Neural progenitor cell (in vitro differentiated cells): ENCODE results near the gene PLA2G4D. TPM values are rescaled to one million over a fixed set of nuclear protein-coding genes. Genes with fewer than 3 reads are reported as not detected.

ENCODE experiments used
- DNase-seq: peaks from one replicate; pipeline ENCODE4 v3.0.0-alpha.2; 2016; ENCODE audit warnings: low spot score
- H2AFZ ChIP-seq: fragments of 200-600 bp; sonication (generic); replicated peaks from 2 replicates; pipeline ENCODE4 v1.6.1; 2016; ENCODE audit warnings: antibody characterized with exemption
- H3F3A ChIP-seq: fragments of 200-600 bp; sonication (generic); 2 replicates; pipeline ENCODE4 v1.6.1; 2016; ENCODE audit warnings: antibody characterized with exemption, low read depth
- H3K27ac ChIP-seq: fragments of 200-600 bp; sonication (generic); 2 replicates; pipeline ENCODE4 v1.5.1; 2016; ENCODE audit warnings: mild to moderate bottlenecking
- H3K27me3 ChIP-seq: fragments of 200-600 bp; sonication (generic); 2 replicates; pipeline ENCODE4 v1.6.1; 2016; ENCODE audit warnings: mild to moderate bottlenecking, moderate library complexity
- H3K36me3 ChIP-seq: fragments of 200-600 bp; sonication (generic); 2 replicates; pipeline ENCODE4 v1.5.1; 2016
- H3K4me1 ChIP-seq: fragments of 200-600 bp; sonication (generic); 2 replicates; pipeline ENCODE4 v1.6.1; 2016; ENCODE audit warnings: mixed run types
- H3K4me2 ChIP-seq: fragments of 200-600 bp; sonication (generic); 2 replicates; pipeline ENCODE4 v1.6.1; 2016
- H3K4me3 ChIP-seq: fragments of 200-600 bp; sonication (generic); 2 replicates; pipeline ENCODE4 v1.5.1; 2016
- H3K79me2 ChIP-seq: fragments of 200-600 bp; sonication (generic); 2 replicates; pipeline ENCODE4 v1.6.1; 2016; ENCODE audit warnings: low read depth
- H3K9ac ChIP-seq: fragments of 200-600 bp; sonication (generic); 2 replicates; pipeline ENCODE4 v1.6.1; 2016
- H3K9me3 ChIP-seq: fragments of 200-600 bp; sonication (generic); 2 replicates; pipeline ENCODE4 v1.5.1; 2016; ENCODE audit warnings: low read depth
- H4K20me1 ChIP-seq: fragments of 200-600 bp; sonication (generic); 2 replicates; pipeline ENCODE4 v1.6.1; 2016; ENCODE audit warnings: low read depth
- H3K27ac Mint-ChIP-seq: 3 replicates; pipeline ENCODE4 v1.8.0; 2021; ENCODE audit warnings: mixed read lengths
- H3K27me3 Mint-ChIP-seq: 2 replicates; pipeline ENCODE4 v1.8.0; 2022; ENCODE audit warnings: low read depth, mild to moderate bottlenecking, inconsistent platforms, moderate library complexity, mixed read lengths; ENCODE audit not compliant: insufficient read depth
- H3K36me3 Mint-ChIP-seq: 3 replicates; pipeline ENCODE4 v1.8.0; 2021; ENCODE audit warnings: mixed read lengths
- H3K4me1 Mint-ChIP-seq: 3 replicates; pipeline ENCODE4 v1.8.0; 2021; ENCODE audit warnings: mixed read lengths
- H3K4me3 Mint-ChIP-seq: 3 replicates; pipeline ENCODE4 v1.8.0; 2021; ENCODE audit warnings: mild to moderate bottlenecking, moderate library complexity, mixed read lengths
- H3K9me3 Mint-ChIP-seq: 3 replicates; pipeline ENCODE4 v1.8.0; 2020; ENCODE audit warnings: mixed read lengths
- EZH2 ChIP-seq: fragments of 200-600 bp; sonication (generic); IDR thresholded peaks from 2 replicates; pipeline ENCODE4 v1.6.1; 2017; ENCODE audit warnings: antibody characterized with exemption, mild to moderate bottlenecking, moderate library complexity
- EZH2phosphoT487 ChIP-seq: fragments of 200-600 bp; sonication (generic); IDR thresholded peaks from 2 replicates; pipeline ENCODE4 v1.6.1; 2017; ENCODE audit warnings: antibody characterized with exemption
- total RNA-seq: library from RNA; depleted of rRNA; stranded (reverse); fragments of >200 nt; gene quantifications from 2 replicates; pipeline ENCODE4 v1.2.3, GENCODE V29; 2015; ENCODE audit warnings: low replicate concordance
- TF ChIP-seq, protein P1 (sequence below): fragments of 200-600 bp; sonication (generic); IDR thresholded peaks from 2 replicates; pipeline ENCODE4 v1.5.1; 2017; ENCODE audit warnings: antibody characterized with exemption, mild to moderate bottlenecking

The PLA2G4D gene
- total RNA-seq, 1 donor from 2014 or later: not detected

- no peak for DNase-seq
- H3K9ac ChIP-seq: no peak overlapping the region
- H3K79me2 ChIP-seq: no peaks in the 10 kb centered on the region
- no peaks in the 10 kb centered on the region for H3K9me3 ChIP-seq
- no peak overlapping the region for H3K4me3 ChIP-seq
- H4K20me1 ChIP-seq: no peaks in the 10 kb centered on the region
- H3K27ac Mint-ChIP-seq: no peak overlapping the region
- TF ChIP-seq EZH2: no peak
- TF ChIP-seq, protein P1, sequence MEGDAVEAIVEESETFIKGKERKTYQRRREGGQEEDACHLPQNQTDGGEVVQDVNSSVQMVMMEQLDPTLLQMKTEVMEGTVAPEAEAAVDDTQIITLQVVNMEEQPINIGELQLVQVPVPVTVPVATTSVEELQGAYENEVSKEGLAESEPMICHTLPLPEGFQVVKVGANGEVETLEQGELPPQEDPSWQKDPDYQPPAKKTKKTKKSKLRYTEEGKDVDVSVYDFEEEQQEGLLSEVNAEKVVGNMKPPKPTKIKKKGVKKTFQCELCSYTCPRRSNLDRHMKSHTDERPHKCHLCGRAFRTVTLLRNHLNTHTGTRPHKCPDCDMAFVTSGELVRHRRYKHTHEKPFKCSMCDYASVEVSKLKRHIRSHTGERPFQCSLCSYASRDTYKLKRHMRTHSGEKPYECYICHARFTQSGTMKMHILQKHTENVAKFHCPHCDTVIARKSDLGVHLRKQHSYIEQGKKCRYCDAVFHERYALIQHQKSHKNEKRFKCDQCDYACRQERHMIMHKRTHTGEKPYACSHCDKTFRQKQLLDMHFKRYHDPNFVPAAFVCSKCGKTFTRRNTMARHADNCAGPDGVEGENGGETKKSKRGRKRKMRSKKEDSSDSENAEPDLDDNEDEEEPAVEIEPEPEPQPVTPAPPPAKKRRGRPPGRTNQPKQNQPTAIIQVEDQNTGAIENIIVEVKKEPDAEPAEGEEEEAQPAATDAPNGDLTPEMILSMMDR: no peak
- TF ChIP-seq EZH2phosphoT487: no peak
- H3K9me3 Mint-ChIP-seq: no peaks in the 10 kb centered on the region
- H3K36me3 ChIP-seq: no peaks in the 10 kb centered on the region
- H3F3A ChIP-seq: no peaks in the 10 kb centered on the region
- H2AFZ ChIP-seq: no peak overlapping the region
- no peak overlapping the region for H3K4me2 ChIP-seq
- no peak overlapping the region for H3K27ac ChIP-seq
- peaks cover 11% of the 10 kb centered on the region for H3K4me1 ChIP-seq
- H3K36me3 Mint-ChIP-seq: no peaks in the 10 kb centered on the region
- peaks cover 13% of the 10 kb centered on the region for H3K27me3 Mint-ChIP-seq
- H3K27me3 ChIP-seq: no peaks in the 10 kb centered on the region
- peaks cover 32% of the 10 kb centered on the region for H3K4me1 Mint-ChIP-seq
- H3K4me3 Mint-ChIP-seq: no peak overlapping the region
These were observed 6.9 kb downstream of the PLA2G4D start for GRCh38 chr15:42087460-42087859.

- H3K79me2 ChIP-seq: no peaks in the 10 kb centered on the region
- no peak for DNase-seq
- no peaks in the 10 kb centered on the region for H3K36me3 ChIP-seq
- no peaks in the 10 kb centered on the region for H3K27me3 ChIP-seq
- H3K9me3 Mint-ChIP-seq: no peaks in the 10 kb centered on the region
- H3K4me1 Mint-ChIP-seq: peaks cover 17% of the 10 kb centered on the region
- no peak overlapping the region for H3K27ac ChIP-seq
- TF ChIP-seq EZH2 (no peak), EZH2phosphoT487 (no peak)
- TF ChIP-seq, protein P1: no peak
- H3K4me3 Mint-ChIP-seq: no peak overlapping the region
- H2AFZ ChIP-seq: no peak overlapping the region
- H3F3A ChIP-seq: no peaks in the 10 kb centered on the region
- H3K4me3 ChIP-seq: no peak overlapping the region
- peaks cover 9% of the 10 kb centered on the region for H3K4me1 ChIP-seq
- H3K9me3 ChIP-seq: no peaks in the 10 kb centered on the region
- no peaks in the 10 kb centered on the region for H3K36me3 Mint-ChIP-seq
- H3K27ac Mint-ChIP-seq: no peak overlapping the region
- H4K20me1 ChIP-seq: no peaks in the 10 kb centered on the region
- peaks cover 13% of the 10 kb centered on the region for H3K27me3 Mint-ChIP-seq
- no peak overlapping the region for H3K9ac ChIP-seq
- no peak overlapping the region for H3K4me2 ChIP-seq
These were observed 8.6 kb downstream of the PLA2G4D start for GRCh38 chr15:42085721-42086120.

DNA sequence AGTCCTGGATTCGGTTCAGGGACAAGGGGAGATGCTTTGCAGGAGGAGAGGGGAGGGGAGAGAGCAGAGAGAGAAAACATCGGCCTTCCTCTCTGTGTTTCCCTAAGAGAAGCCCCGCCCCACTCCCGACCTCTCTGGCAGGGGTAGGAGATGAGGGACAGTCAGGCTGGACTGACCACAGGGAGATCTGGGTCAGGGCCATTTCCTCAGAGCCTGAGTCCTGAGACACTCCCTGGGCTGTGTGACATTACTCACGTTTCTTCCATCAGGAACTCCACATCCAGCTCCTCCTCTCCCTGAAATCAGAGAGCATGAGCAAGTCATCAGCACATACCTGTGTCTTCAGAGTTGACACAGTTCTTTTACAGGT lies 9.1 kb downstream of the PLA2G4D start:
- Mint-ChIP-seq H3K9me3 (no peaks in the 10 kb centered on the region), H3K4me3 (no peak overlapping the region), H3K27ac (no peak overlapping the region), H3K4me1 (peaks cover 17% of the 10 kb centered on the region), H3K27me3 (peaks cover 11% of the 10 kb centered on the region), H3K36me3 (no peaks in the 10 kb centered on the region)
- no peak for DNase-seq
- Histone ChIP-seq H3K27ac (no peak overlapping the region), H3K9ac (no peak overlapping the region), H3K9me3 (no peaks in the 10 kb centered on the region), H3K79me2 (no peaks in the 10 kb centered on the region), H3K4me3 (no peak overlapping the region), H3F3A (no peaks in the 10 kb centered on the region), H3K36me3 (no peaks in the 10 kb centered on the region), H3K27me3 (no peaks in the 10 kb centered on the region), H4K20me1 (no peaks in the 10 kb centered on the region), H3K4me1 (peaks cover 14% of the 10 kb centered on the region), H3K4me2 (no peak overlapping the region), H2AFZ (no peak overlapping the region)
- TF ChIP-seq, protein P1: no peak
- TF ChIP-seq EZH2 (no peak), EZH2phosphoT487 (no peak)
